ENCODE data around the gene TAF6L.

- TF ChIP-seq CTCF (IDR thresholded peaks at IDR 0.05) (no peak), ZFX (IDR thresholded peaks at IDR 0.05; ENCODE audit: borderline replicate concordance) (no peak)
Observed at GRCh38 chr11:62789576-62789975, 18.4 kb downstream of the TAF6L start.

Measured in 22Rv1 (cell line).